ENCODE data around the gene SUMO1.

SUMO1 gene

GRCh38 chr2:202157211-202157990 is 81.0 kb downstream of the SUMO1 start:
- no peak overlapping the region for H3K4me3 ChIP-seq

More at GRCh38 chr2:202157211-202157990, 81.0 kb downstream of the SUMO1 start:
- H3K27me3 ChIP-seq: no peaks in the 10 kb centered on the region
- peaks cover 10% of the 10 kb centered on the region for H3K4me1 ChIP-seq
- H3K36me3 ChIP-seq: no peaks in the 10 kb centered on the region
- no peaks in the 10 kb centered on the region for H4K20me1 ChIP-seq
- H3K9me3 ChIP-seq: no peaks in the 10 kb centered on the region
- H3K9ac ChIP-seq: no peak overlapping the region
- TF ChIP-seq Cebpa-rat (IDR thresholded peaks at IDR 0.05): no peak
- no peak overlapping the region for H3K27ac ChIP-seq
- no peak overlapping the region for H3K4me2 ChIP-seq

Measured in BLaER1 (cell line).